ENCODE measurements around the gene MKX. TPM values are rescaled to one million over a fixed set of nuclear protein-coding genes. Genes with fewer than 3 reads are reported as not detected.

Gene MKX
- total RNA-seq, 1 donor from 2014 or later = 0.42 TPM

GRCh38 chr10:27655296-27655695 is 90.3 kb downstream of the MKX start:
- H3K4me3 Mint-ChIP-seq (ENCODE audit: unreplicated experiment) = no peak overlapping the region
- H3K27ac Mint-ChIP-seq (ENCODE audit: unreplicated experiment) = no peak overlapping the region
- TF ChIP-seq CTCF (IDR thresholded peaks at IDR 0.05; ENCODE audit: partially characterized antibody, unreplicated experiment) = no peak
- H3K9me3 Mint-ChIP-seq (ENCODE audit: unreplicated experiment) = peaks cover 9% of the 10 kb centered on the region
- peaks cover 3% of the 10 kb centered on the region for H3K4me1 Mint-ChIP-seq (ENCODE audit: low read depth, unreplicated experiment)
- H3K27me3 Mint-ChIP-seq (ENCODE audit: unreplicated experiment) = peaks cover 5% of the 10 kb centered on the region
- DNase-seq = no peak
- peaks cover 10% of the 10 kb centered on the region for H3K36me3 Mint-ChIP-seq (ENCODE audit: unreplicated experiment)

- peaks cover 2% of the 10 kb centered on the region for H3K4me1 Mint-ChIP-seq (ENCODE audit: low read depth, unreplicated experiment)
- H3K4me3 Mint-ChIP-seq (ENCODE audit: unreplicated experiment) = no peak overlapping the region
- H3K27me3 Mint-ChIP-seq (ENCODE audit: unreplicated experiment) = peaks cover 7% of the 10 kb centered on the region
- no peak for DNase-seq
- H3K27ac Mint-ChIP-seq (ENCODE audit: unreplicated experiment) = no peak overlapping the region
- peaks cover 10% of the 10 kb centered on the region for H3K9me3 Mint-ChIP-seq (ENCODE audit: unreplicated experiment)
- TF ChIP-seq CTCF (IDR thresholded peaks at IDR 0.05; ENCODE audit: partially characterized antibody, unreplicated experiment) = no peak
- H3K36me3 Mint-ChIP-seq (ENCODE audit: unreplicated experiment) = peaks cover 10% of the 10 kb centered on the region
Observed at GRCh38 chr10:27654284-27654683, 91.3 kb downstream of the MKX start.

- no peak overlapping the region for H3K4me3 Mint-ChIP-seq (ENCODE audit: unreplicated experiment)
- H3K36me3 Mint-ChIP-seq (ENCODE audit: unreplicated experiment) = no peaks in the 10 kb centered on the region
- H3K27ac Mint-ChIP-seq (ENCODE audit: unreplicated experiment) = no peak overlapping the region
- TF ChIP-seq CTCF (IDR thresholded peaks at IDR 0.05; ENCODE audit: partially characterized antibody, unreplicated experiment) = no peak
- H3K9me3 Mint-ChIP-seq (ENCODE audit: unreplicated experiment) = peaks cover 4% of the 10 kb centered on the region
- H3K4me1 Mint-ChIP-seq (ENCODE audit: low read depth, unreplicated experiment) = no peaks in the 10 kb centered on the region
- no peak for DNase-seq
- peaks cover 2% of the 10 kb centered on the region for H3K27me3 Mint-ChIP-seq (ENCODE audit: unreplicated experiment)
Observed at GRCh38 chr10:27646604-27647175, 98.9 kb downstream of the MKX start.

GRCh38 chr10:27646194-27646593 is 99.4 kb downstream of the MKX start:
- no peaks in the 10 kb centered on the region for H3K4me1 Mint-ChIP-seq (ENCODE audit: low read depth, unreplicated experiment)
- no peaks in the 10 kb centered on the region for H3K36me3 Mint-ChIP-seq (ENCODE audit: unreplicated experiment)
- no peak for TF ChIP-seq CTCF (IDR thresholded peaks at IDR 0.05; ENCODE audit: partially characterized antibody, unreplicated experiment)
- H3K9me3 Mint-ChIP-seq (ENCODE audit: unreplicated experiment) = peaks cover 4% of the 10 kb centered on the region
- peaks cover 2% of the 10 kb centered on the region for H3K27me3 Mint-ChIP-seq (ENCODE audit: unreplicated experiment)
- H3K4me3 Mint-ChIP-seq (ENCODE audit: unreplicated experiment) = no peak overlapping the region
- H3K27ac Mint-ChIP-seq (ENCODE audit: unreplicated experiment) = no peak overlapping the region
- no peak for DNase-seq

- H3K36me3 Mint-ChIP-seq (ENCODE audit: unreplicated experiment) = no peaks in the 10 kb centered on the region
- no peak overlapping the region for H3K27ac Mint-ChIP-seq (ENCODE audit: unreplicated experiment)
- DNase-seq = no peak
- no peaks in the 10 kb centered on the region for H3K4me1 Mint-ChIP-seq (ENCODE audit: low read depth, unreplicated experiment)
- H3K4me3 Mint-ChIP-seq (ENCODE audit: unreplicated experiment) = no peak overlapping the region
- peaks cover under 1% of the 10 kb centered on the region for H3K27me3 Mint-ChIP-seq (ENCODE audit: unreplicated experiment)
- H3K9me3 Mint-ChIP-seq (ENCODE audit: unreplicated experiment) = peaks cover 2% of the 10 kb centered on the region
- no peak for TF ChIP-seq CTCF (IDR thresholded peaks at IDR 0.05; ENCODE audit: partially characterized antibody, unreplicated experiment)
Observed at GRCh38 chr10:27644307-27644939, 101.2 kb downstream of the MKX start.

Measured in glutamatergic neuron (in vitro differentiated cells).